IMR-90 (cell line): Measurements from ENCODE around the gene MYOZ3. TPM values are rescaled to one million over a fixed set of nuclear protein-coding genes. Genes with fewer than 3 reads are reported as not detected.

Experiments used
- ATAC-seq: fragments of 200-7000 bp; cut with Tn5 transposase; 2 replicates; pipeline ENCODE4 v1.9.1; 2020; ENCODE audit warnings: low read depth, mild to moderate bottlenecking, moderate library complexity
- BruUV-seq: library from RNA; stranded (reverse); fragments of 400-500 nt; replicated peaks from 2 replicates; lab custom pipeline; 2021; lab: Mats Ljungman, UMichigan
- CTCF ChIA-PET: fragments of 300-600 bp; formaldehyde crosslinking; extraction: SDS; loops from one replicate; lab custom pipeline; 2021; ENCODE audit warnings: antibody characterized with exemption; lab: Yijun Ruan, JAX
- POLR2A ChIA-PET: fragments of 300-600 bp; sonication (Branson Sonifier 250); formaldehyde crosslinking; loops from one replicate; lab custom pipeline; 2022; ENCODE audit warnings: antibody characterized with exemption; ENCODE audit not compliant: unreplicated experiment; lab: Charles Lee
- DNase-seq: peaks from one replicate; pipeline ENCODE4 v3.0.0; 2013
- H2AFZ ChIP-seq: replicated peaks from 2 replicates; pipeline ENCODE3; 2013; ENCODE audit warnings: low read length, mild to moderate bottlenecking; ENCODE audit not compliant: poor library complexity
- H2AK5ac ChIP-seq: 2 replicates; pipeline ENCODE4 v1.6.1; 2013; ENCODE audit warnings: low read depth, low read length, inconsistent platforms
- H2AK9ac ChIP-seq: replicated peaks from 2 replicates; pipeline ENCODE3; 2013; ENCODE audit warnings: mild to moderate bottlenecking, low read depth, low read length, moderate library complexity; ENCODE audit not compliant: poor library complexity
- H2BK120ac ChIP-seq: 2 replicates; pipeline ENCODE4 v1.6.1; 2013; ENCODE audit warnings: low read depth, low read length, inconsistent platforms
- H2BK15ac ChIP-seq: 3 replicates; pipeline ENCODE4 v1.6.1; 2013; ENCODE audit warnings: low read depth, low read length, inconsistent platforms
- H2BK20ac ChIP-seq: 2 replicates; pipeline ENCODE4 v1.6.1; 2013; ENCODE audit warnings: low read depth, mild to moderate bottlenecking, inconsistent platforms, low read length, moderate library complexity
- H2BK5ac ChIP-seq: 2 replicates; pipeline ENCODE4 v1.6.1; 2013; ENCODE audit warnings: mild to moderate bottlenecking, low read depth, low read length, inconsistent platforms; ENCODE audit not compliant: poor library complexity, severe bottlenecking
- H3K14ac ChIP-seq: replicated peaks from 2 replicates; pipeline ENCODE4 v1.6.1; 2013; ENCODE audit warnings: low read depth, low read length, inconsistent platforms
- H3K18ac ChIP-seq: 2 replicates; pipeline ENCODE4 v1.6.1; 2013; ENCODE audit warnings: low read depth, low read length, control low read depth
- H3K23ac ChIP-seq: 2 replicates; pipeline ENCODE4 v1.6.1; 2013; ENCODE audit warnings: low read depth, low read length, inconsistent platforms
- H3K27ac ChIP-seq: 2 replicates; pipeline ENCODE4 v1.5.1; 2013; ENCODE audit warnings: mild to moderate bottlenecking, control low read depth, low read length; ENCODE audit not compliant: insufficient read depth
- H3K27me3 ChIP-seq: 2 replicates; pipeline ENCODE4 v1.6.1; 2013; ENCODE audit warnings: low read length; ENCODE audit not compliant: control insufficient read depth, insufficient read depth
- H3K36me3 ChIP-seq: 2 replicates; pipeline ENCODE4 v1.6.1; 2013; ENCODE audit warnings: low read length, mixed read lengths; ENCODE audit not compliant: control insufficient read depth, insufficient read depth
- H3K4ac ChIP-seq: 2 replicates; pipeline ENCODE4 v1.6.1; 2013; ENCODE audit warnings: low read depth, low read length, inconsistent platforms
- H3K4me1 ChIP-seq: 2 replicates; pipeline ENCODE4 v1.6.1; 2013; ENCODE audit warnings: low read length, mixed read lengths; ENCODE audit not compliant: control insufficient read depth, insufficient read depth
- H3K4me2 ChIP-seq: 2 replicates; pipeline ENCODE4 v1.6.1; 2013; ENCODE audit warnings: low read depth, mild to moderate bottlenecking, control low read depth, low read length, moderate library complexity
- H3K4me3 ChIP-seq: 2 replicates; pipeline ENCODE4 v1.5.1; 2013; ENCODE audit warnings: low read depth, mild to moderate bottlenecking, control low read depth, low read length, moderate library complexity; ENCODE audit not compliant: insufficient read depth
- H3K56ac ChIP-seq: 2 replicates; pipeline ENCODE4 v1.6.1; 2013; ENCODE audit warnings: low read length, inconsistent platforms; ENCODE audit not compliant: insufficient read depth; ENCODE audit errors: extremely low read depth
- H3K79me1 ChIP-seq, 2 experiments: 2 replicates each; pipeline ENCODE4 v1.6.1; 2013; ENCODE audit warnings: low read length in 2 of 2, inconsistent platforms in 1 of 2, low read depth in 1 of 2
- H3K9ac ChIP-seq: 2 replicates; pipeline ENCODE4 v1.6.1; 2013; ENCODE audit warnings: low read depth, low read length, control low read depth
- H3K9me1 ChIP-seq: 2 replicates; pipeline ENCODE4 v1.6.1; 2013; ENCODE audit warnings: low read length, inconsistent platforms; ENCODE audit not compliant: insufficient read depth
- H3K9me3 ChIP-seq: 2 replicates; pipeline ENCODE4 v1.6.1; 2013; ENCODE audit warnings: low read length; ENCODE audit not compliant: control insufficient read depth, insufficient read depth
- H4K20me1 ChIP-seq: 2 replicates; pipeline ENCODE4 v1.6.1; 2013; ENCODE audit warnings: low read length, inconsistent platforms; ENCODE audit not compliant: insufficient read depth
- H4K5ac ChIP-seq: 2 replicates; pipeline ENCODE4 v1.6.1; 2013; ENCODE audit warnings: mild to moderate bottlenecking, low read depth, low read length, control low read depth
- H4K8ac ChIP-seq, 2 experiments: 2 replicates each; pipeline ENCODE4 v1.6.1; 2013; ENCODE audit warnings: low read depth in 2 of 2, low read length in 2 of 2, control low read depth in 1 of 2, inconsistent platforms in 1 of 2
- H4K91ac ChIP-seq: 2 replicates; pipeline ENCODE4 v1.6.1; 2013; ENCODE audit warnings: low read depth, low read length, inconsistent platforms; ENCODE audit not compliant: insufficient read depth
- CEBPB ChIP-seq: IDR thresholded peaks from 2 replicates; pipeline ENCODE4 v1.6.1; 2012; ENCODE audit warnings: low read depth, low read length, improper control_type of control experiment
- CHD1 ChIP-seq: IDR thresholded peaks from 2 replicates; pipeline ENCODE4 v1.6.1; 2012; ENCODE audit warnings: low read depth, low read length, improper control_type of control experiment
- MAFK ChIP-seq: IDR thresholded peaks from 2 replicates; pipeline ENCODE4 v1.6.1; 2012; ENCODE audit warnings: low read depth, low read length, improper control_type of control experiment
- MXI1 ChIP-seq: IDR thresholded peaks from 2 replicates; pipeline ENCODE4 v1.6.1; 2012; ENCODE audit warnings: low read depth, mild to moderate bottlenecking, low read length, moderate library complexity, borderline replicate concordance
- NFE2L2 ChIP-seq: fragments of 150-350 bp; IDR thresholded peaks from 2 replicates; pipeline ENCODE4 v1.6.1; 2016; ENCODE audit warnings: low read depth, mild to moderate bottlenecking, low read length
- RFX5 ChIP-seq: IDR thresholded peaks from 2 replicates; pipeline ENCODE4 v1.8.0; 2012; ENCODE audit warnings: low read depth, mild to moderate bottlenecking, low read length, moderate library complexity
- WGBS, 2 experiments: methylation state at CpG; one replicate each; pipeline versions ENCODE4 v1.1.5 to v1.1.7; 2013; ENCODE audit warnings: missing lambda C conversion rate in 2 of 2; ENCODE audit not compliant: insufficient read length in 1 of 2; ENCODE audit errors: extremely low coverage in 2 of 2; 5-methylcytosine and 5-hydroxymethylcytosine counted together
- dilution Hi-C: fragments of 300-500 bp; cut with HindIII; formaldehyde crosslinking; loops from one replicate; pipeline ENCODE4 v1.14.3; 2018; ENCODE audit warnings: low sequenced_read_pairs; ENCODE audit not compliant: unreplicated experiment
- in situ Hi-C: fragments of 300-500 bp; cut with MboI; formaldehyde crosslinking; loops from 3 replicates; pipeline ENCODE4 v1.14.3; 2019; ENCODE audit warnings: low sequenced_read_pairs, inconsistent platforms, mixed read lengths
- intact Hi-C: fragments of 100-400 bp; cut with micrococcal nuclease; formaldehyde crosslinking; loops from 2 replicates; pipeline ENCODE4 v1.10.0; 2022
- polyA plus RNA-seq, 3 experiments: library from polyadenylated mRNA; depleted of rRNA; stranded (reverse); fragments of >200 nt; gene quantifications; 2 replicates each; pipeline ENCODE4 v1.2.3, GENCODE V29; 2012; ENCODE audit warnings: low replicate concordance in 1 of 3
- total RNA-seq: library from RNA; depleted of rRNA; stranded (reverse); fragments of >200 nt; gene quantifications from 2 replicates; pipeline ENCODE4 v1.2.3, GENCODE V29; 2012
- TF ChIP-seq, protein P1 (sequence below): conservative IDR thresholded peaks from 2 replicates; pipeline ENCODE4 v1.5.1; 2012; ENCODE audit warnings: mild to moderate bottlenecking, low read depth, low read length, improper control_type of control experiment

Gene MYOZ3
- total and polyA plus RNA-seq, 2 of the 4 experiments (the other 2 are of a cell fraction) = under 0.01 to 0.24 TPM

DNA sequence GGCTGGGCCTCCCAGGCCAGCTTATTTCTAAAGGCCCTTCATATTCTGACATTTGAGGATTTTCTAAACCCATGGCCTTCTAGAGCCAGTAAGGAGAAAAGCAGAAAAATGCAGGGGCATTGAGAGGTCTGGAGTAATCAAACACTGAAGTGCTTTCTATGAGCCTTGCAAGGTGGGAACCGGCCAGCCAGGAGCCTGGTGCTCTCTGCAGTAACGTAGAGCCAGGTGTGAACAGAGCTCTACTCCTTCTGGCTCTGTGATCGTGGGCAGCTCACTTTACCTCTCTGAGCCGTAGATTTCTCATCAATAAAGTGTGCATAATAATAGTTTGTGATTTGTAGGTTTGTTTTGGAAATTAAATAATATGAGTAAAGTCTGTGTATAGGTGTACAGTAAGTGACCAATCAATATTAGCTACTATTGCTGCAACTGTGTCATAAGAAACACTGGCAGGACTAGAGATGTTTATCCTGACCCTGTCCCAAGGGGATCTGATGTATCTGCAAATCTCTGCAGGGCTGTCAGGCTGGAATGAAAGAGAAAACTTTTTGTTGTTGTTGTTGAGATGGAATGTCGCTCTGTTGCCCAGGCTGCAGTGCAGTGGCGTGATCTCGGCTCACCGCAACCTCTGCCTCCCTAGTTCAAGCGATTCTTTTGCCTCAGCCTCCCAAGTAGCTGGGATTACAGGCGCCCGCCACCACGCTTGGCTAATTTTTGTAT, 17.9 kb upstream of the MYOZ3 start:
- ATAC-seq (no peak), DNase-seq (no peak)
- ChIA-PET POLR2A (interaction anchor here (0.5 to 0.8 kb wide), 3 partner anchors 11 to 234 kb away, joined by 3 to 4 read pairs (median 4); no protein-coding TSS in a partner anchor), CTCF (interaction anchor here (0.6 kb wide), 1 partner anchor 10 kb away, joined by 3 read pairs; no protein-coding TSS in a partner anchor)
- H2BK5ac ChIP-seq = peak overlapping the region; percentile 86
- peak overlapping the region; percentile 91 for H3K23ac ChIP-seq
- H4K20me1 ChIP-seq = peaks cover 37% of the 10 kb centered on the region
- no peaks in the 10 kb centered on the region for H3K9me3 ChIP-seq
- H4K91ac ChIP-seq = peak overlapping the region; percentile 81
- H2BK120ac ChIP-seq = peak overlapping the region; percentile 80
- peaks cover 22 to 61% of the 10 kb centered on the region in 2 experiments for H3K79me1 ChIP-seq
- H3K27ac ChIP-seq = peak overlapping the region; percentile 90
- H3K9me1 ChIP-seq = peaks cover 32% of the 10 kb centered on the region
- in situ Hi-C loops (no loop called here), intact Hi-C loops (loop anchor here (5.0 kb wide), 1 partner anchor 171 kb away; no protein-coding TSS in a partner anchor), dilution Hi-C loops (no loop called here)
- no CpG with 5 or more reads among the region's 12 CpGs for whole genome bisulfite sequencing, 2 experiments
- peak overlapping the region; percentile 77; the same call in 1 of the 3 replicates for H2BK15ac ChIP-seq
- H3K4me1 ChIP-seq = peaks cover 46% of the 10 kb centered on the region
- peak overlapping the region; percentile 10 for H3K18ac ChIP-seq
- no peaks in the 10 kb centered on the region for H3K27me3 ChIP-seq
- H3K36me3 ChIP-seq = peaks cover 8% of the 10 kb centered on the region
- peak overlapping the region; percentile 62 for H3K9ac ChIP-seq
- H3K4me3 ChIP-seq = peak overlapping the region; percentile 32
- peak overlapping the region; percentile 85 for H2BK20ac ChIP-seq
- H2AK9ac ChIP-seq = peak overlapping the region; percentile 96
- BruUV-seq = no TSS peak
- H3K4me2 ChIP-seq = peak overlapping the region; percentile 80
- H3K4ac ChIP-seq = peak overlapping the region; percentile 96
- H4K8ac ChIP-seq = peak overlapping the region; percentile 53 to 84; a peak in 3 of 4 replicates
- TF ChIP-seq NFE2L2 (no peak), MXI1 (no peak), CHD1 (no peak), MAFK (no peak), CEBPB (no peak), RFX5 (no peak)
- TF ChIP-seq, protein P1, sequence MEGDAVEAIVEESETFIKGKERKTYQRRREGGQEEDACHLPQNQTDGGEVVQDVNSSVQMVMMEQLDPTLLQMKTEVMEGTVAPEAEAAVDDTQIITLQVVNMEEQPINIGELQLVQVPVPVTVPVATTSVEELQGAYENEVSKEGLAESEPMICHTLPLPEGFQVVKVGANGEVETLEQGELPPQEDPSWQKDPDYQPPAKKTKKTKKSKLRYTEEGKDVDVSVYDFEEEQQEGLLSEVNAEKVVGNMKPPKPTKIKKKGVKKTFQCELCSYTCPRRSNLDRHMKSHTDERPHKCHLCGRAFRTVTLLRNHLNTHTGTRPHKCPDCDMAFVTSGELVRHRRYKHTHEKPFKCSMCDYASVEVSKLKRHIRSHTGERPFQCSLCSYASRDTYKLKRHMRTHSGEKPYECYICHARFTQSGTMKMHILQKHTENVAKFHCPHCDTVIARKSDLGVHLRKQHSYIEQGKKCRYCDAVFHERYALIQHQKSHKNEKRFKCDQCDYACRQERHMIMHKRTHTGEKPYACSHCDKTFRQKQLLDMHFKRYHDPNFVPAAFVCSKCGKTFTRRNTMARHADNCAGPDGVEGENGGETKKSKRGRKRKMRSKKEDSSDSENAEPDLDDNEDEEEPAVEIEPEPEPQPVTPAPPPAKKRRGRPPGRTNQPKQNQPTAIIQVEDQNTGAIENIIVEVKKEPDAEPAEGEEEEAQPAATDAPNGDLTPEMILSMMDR = no peak
- H2AK5ac ChIP-seq = peak overlapping the region; percentile 89
- H3K56ac ChIP-seq = peak overlapping the region; percentile 77; the same call in 1 of the 2 replicates
- H4K5ac ChIP-seq = peak overlapping the region; percentile 41
- H3K14ac ChIP-seq = peak overlapping the region; percentile 67
- no peak overlapping the region for H2AFZ ChIP-seq
